Measurements from ENCODE around the gene WFDC1. TPM values are rescaled to one million over a fixed set of nuclear protein-coding genes. Genes with fewer than 3 reads are reported as not detected.

Gene WFDC1
- total RNA-seq, 1 experiment from 2014 or later: 0.40 TPM

DNA sequence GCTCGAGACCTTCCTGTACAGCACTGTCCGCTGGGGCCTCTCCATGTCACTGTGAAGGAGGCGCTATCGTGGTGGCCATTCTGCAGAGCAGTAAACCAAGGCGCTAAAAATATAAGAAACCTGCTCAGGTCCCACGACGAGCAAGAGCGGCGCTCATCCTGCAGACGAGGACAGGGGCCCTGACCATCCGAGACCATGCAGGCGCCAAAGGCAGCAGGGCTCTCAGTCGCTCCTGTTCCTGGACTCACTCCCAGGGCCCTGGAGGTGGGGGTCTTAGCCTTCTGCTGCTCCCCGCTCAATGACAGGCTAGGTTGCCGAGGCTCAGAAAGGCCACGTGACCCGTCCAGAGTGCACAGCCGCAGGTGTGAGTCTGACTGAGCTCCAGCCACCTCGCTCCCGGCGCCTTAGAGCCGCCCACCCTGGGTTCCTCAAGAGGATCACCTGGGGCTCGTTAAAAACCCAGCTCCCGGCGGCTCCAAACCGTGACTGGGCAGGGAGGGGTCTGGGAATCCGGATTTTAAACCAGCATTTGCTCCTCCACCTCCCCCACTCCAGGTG, 73.2 kb downstream of the WFDC1 start:
- Histone ChIP-seq H3K9me3 (no peaks in the 10 kb centered on the region), H3K4me3 (no peak overlapping the region), H3K27me3 (peaks cover 15% of the 10 kb centered on the region), H3K36me3 (no peaks in the 10 kb centered on the region)
- DNase-seq: no peak

DNA sequence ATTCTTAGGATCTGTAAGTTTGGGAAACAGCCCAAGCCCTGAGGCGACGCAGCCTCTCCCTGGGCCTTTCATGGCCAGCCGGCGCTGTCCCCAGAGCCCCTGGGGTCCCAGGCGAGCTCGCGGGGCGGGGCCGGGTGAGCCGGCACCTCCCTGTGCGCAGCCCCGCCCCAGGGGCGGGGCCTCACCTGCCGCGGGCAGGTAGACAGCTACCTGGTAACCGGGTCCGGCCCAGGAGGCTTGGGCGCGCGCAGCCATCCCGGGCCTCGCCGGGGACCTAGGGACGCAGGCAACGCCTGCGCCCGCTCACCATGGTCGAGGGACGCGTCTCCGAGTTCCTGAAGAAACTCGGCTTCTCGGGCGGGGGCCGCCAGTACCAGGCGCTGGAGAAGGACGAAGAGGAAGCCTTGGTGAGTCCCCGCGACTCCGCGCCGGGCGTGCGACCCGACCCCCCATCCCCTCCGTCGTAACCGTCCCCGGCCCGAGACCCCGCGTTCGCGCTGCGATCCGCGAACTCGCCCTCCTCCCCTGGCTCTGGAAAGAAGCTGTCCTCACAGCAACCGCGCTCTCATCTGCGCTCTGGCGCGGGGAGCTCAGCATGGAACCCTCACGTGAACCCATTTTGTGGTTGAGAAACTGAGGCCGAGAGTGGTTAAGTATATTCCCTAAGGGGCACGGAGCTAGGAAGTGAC, 73.8 kb downstream of the WFDC1 start, which contains the start of gene ATP2C2:
Gene ATP2C2 (plus strand): TSS at position 231 of the 689 bp plus-strand sequence. CDS start 78 bp downstream, at position 309.
- peaks cover 15% of the 10 kb centered on the region for H3K27me3 ChIP-seq
- no peaks in the 10 kb centered on the region for H3K36me3 ChIP-seq
- H3K9me3 ChIP-seq: no peaks in the 10 kb centered on the region
- DNase-seq: no peak
- no peak within 1 kb of the TSS for H3K4me3 ChIP-seq

DNA sequence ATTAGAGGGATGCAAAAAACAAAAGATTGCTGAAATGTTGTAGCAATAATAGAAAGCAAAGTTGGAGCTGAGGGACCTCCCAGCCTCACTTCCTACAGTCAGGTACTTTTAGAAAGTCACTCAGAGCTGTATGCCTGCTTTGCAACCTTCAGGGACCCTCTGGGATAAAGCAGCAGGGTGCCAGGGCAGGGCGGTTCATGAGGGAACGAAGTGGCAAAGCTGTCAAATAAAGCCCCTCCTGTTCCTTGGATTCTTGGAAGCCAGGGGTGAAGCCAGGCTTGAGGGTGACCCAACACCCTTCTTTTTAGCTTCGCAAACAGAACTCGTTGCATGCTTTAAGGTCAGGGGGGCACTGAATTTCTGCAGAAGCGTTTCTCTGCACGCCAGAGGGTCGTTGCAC, 74.4 kb downstream of the WFDC1 start:
- H3K9me3 ChIP-seq: no peaks in the 10 kb centered on the region
- no peaks in the 10 kb centered on the region for H3K36me3 ChIP-seq
- DNase-seq: no peak
- H3K4me3 ChIP-seq: no peak overlapping the region
- peaks cover 15% of the 10 kb centered on the region for H3K27me3 ChIP-seq

DNA sequence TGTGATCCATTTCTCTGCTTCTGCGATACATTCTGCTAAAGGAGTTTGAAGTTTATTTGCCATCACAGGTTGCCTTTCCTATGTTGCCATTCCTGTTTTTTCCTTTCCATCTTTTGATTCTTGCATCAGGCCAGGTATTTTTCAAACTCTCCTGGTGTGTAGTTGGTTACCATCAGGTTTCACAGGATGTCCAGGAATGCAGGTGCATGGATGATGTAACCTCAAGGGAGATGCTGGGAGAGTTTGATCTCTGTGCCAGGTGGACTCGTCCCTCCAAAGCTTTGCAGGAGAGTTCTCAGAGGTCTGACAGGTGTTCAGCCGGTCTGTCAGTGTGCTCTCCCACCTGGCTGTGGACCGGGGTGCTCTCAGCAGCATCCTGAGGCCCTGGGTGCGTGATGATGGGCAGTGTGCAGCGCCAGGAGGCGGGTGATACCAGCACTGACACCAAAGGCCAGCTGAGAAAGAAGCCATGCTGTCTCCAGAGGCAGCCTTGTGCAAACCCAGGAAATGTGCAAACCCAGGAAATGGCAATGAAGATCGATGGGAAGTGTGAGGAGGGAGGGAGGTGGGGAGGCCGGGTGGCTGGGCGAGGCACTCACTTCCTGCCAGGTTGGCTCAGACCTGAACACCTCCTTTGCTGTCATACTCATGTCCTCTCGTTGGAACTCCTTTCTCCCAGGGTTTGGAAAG, 75.4 kb downstream of the WFDC1 start:
- no peak overlapping the region for H3K4me3 ChIP-seq
- H3K36me3 ChIP-seq: no peaks in the 10 kb centered on the region
- no peaks in the 10 kb centered on the region for H3K9me3 ChIP-seq
- no peak for DNase-seq
- H3K27me3 ChIP-seq: peaks cover 15% of the 10 kb centered on the region

DNA sequence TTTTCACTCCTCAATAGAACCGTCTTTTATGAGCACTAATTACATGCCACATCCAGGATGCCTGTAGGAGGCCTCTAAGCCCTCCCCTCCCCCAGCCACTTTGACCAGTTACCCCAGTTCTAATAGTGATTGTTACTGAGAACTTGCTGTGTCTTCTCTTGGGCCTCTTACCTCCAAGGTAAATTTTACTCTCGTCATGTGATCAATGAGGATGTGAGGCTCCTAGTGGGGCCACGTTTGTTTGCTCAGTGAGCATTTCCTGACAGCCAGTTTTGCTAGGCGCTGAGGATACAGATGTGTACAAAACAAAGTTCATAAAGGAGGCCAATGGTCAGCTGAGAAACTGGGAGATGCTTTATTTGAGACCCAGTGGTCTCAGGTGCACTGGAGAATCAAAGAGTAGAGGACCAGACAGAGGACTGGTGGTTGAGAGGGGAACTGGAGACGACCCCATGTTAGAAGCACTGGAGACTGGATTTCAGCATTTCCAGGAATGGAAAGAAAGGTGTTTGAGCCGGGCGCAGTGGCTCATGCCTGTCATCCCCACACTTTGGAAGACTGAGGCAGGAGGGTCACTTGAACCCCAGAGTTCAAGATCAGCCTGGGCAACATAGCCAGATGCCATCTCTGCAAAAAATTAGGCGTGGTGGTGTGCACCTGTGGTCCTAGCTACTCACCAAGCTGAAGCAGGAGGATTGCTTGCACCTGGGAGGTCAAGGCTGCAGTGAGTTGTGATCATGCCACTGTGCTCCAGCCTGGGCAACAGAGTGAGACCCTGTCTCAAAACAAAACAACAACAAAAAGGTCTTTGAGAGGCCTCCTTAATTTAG, 76.3 kb downstream of the WFDC1 start:
- no peak for DNase-seq
- no peaks in the 10 kb centered on the region for H3K36me3 ChIP-seq
- no peaks in the 10 kb centered on the region for H3K9me3 ChIP-seq
- no peak overlapping the region for H3K4me3 ChIP-seq
- peaks cover 15% of the 10 kb centered on the region for H3K27me3 ChIP-seq

DNA sequence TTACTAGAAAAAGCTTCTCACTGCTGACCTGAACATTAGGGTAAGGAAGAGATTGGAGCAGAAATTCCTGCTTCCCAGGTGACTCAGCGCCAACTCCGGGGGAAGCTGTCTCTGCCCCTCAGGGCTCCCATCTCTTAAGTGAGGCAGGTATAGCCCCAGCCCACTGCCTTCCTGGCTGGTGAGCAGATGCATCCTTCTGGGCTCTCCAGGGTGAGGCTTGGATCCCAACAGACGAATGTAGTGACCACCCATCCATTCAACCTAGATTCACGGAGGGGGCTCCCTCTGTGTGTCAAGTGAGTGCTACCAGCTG, 76.8 kb downstream of the WFDC1 start:
- peaks cover 15% of the 10 kb centered on the region for H3K27me3 ChIP-seq
- DNase-seq: no peak
- H3K9me3 ChIP-seq: no peaks in the 10 kb centered on the region
- no peaks in the 10 kb centered on the region for H3K36me3 ChIP-seq
- H3K4me3 ChIP-seq: no peak overlapping the region

DNA sequence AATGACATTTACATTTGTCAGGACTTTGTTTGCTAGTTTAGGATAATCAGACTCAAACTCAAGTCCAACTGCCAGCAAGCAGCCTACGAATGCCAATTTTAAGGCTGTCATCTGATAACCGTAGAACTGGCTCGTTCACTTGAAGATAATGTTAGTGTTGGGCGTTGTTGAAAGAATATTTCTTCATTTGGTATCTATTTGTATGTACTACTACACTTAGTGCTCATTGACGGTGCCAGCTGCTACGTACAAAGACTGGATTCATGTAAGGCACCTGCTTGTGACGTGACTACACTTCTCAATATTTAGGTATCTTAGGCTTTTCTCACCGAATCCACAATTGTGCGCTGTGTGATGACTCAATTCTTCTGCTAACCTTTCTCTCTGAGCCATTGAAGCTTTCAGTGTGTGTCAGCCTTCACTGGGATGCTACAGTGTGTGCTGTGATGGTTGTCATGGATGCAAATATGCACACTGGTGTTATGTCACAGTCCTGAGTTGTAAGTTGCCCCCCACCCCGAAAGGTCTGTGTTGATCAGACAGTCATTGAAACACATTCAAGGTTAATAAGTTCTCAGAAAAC, 79.3 kb downstream of the WFDC1 start:
- Histone ChIP-seq H3K4me3 (no peak overlapping the region), H3K9me3 (no peaks in the 10 kb centered on the region), H3K27me3 (peaks cover 1% of the 10 kb centered on the region; the same call in 1 of the 2 replicates), H3K36me3 (no peaks in the 10 kb centered on the region)
- no peak for DNase-seq

DNA sequence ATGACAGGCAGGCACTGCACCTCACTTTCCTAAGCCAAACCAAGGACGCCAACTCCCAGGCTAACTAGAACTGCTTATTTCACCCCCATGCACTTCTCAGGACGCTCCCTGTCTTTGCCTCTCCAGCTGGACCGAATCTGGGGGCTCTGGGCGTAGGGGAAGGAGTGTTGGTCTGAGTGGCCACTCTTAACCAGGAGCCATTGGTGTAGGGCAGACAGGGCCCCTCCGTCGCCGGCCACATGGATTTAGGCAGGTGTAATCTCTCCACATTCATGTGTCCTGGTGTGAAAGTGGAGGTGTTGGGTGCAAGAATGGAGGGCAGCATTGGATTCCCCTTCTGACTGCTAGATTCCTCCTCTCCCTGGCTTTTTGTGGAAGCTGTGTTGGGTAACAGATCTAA, 83.4 kb downstream of the WFDC1 start:
- H3K9me3 ChIP-seq: no peaks in the 10 kb centered on the region
- no peak overlapping the region for H3K4me3 ChIP-seq
- no peaks in the 10 kb centered on the region for H3K36me3 ChIP-seq
- no peak for DNase-seq
- H3K27me3 ChIP-seq: no peaks in the 10 kb centered on the region

DNA sequence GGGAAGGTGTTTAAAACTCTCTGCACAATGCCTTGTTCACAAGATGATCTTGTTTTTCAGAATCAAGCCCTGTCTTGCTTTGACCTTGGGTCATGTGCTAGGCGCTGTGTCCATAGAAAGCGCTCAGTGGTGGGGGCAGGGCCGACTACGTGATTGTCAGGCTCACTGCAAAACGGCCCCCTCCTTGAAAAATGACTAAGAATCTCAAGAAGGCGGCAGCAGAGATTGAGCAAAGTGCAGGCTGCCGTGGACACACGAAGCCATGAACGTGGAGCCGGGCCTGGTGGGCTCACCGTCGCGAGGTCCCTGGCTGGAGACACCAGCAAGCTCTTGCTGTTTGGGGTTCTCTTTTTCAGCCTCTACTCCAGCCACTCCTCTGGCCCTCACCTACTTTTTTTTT, 83.9 kb downstream of the WFDC1 start:
- no peaks in the 10 kb centered on the region for H3K36me3 ChIP-seq
- DNase-seq: no peak
- H3K27me3 ChIP-seq: no peaks in the 10 kb centered on the region
- H3K4me3 ChIP-seq: no peak overlapping the region
- H3K9me3 ChIP-seq: no peaks in the 10 kb centered on the region

DNA sequence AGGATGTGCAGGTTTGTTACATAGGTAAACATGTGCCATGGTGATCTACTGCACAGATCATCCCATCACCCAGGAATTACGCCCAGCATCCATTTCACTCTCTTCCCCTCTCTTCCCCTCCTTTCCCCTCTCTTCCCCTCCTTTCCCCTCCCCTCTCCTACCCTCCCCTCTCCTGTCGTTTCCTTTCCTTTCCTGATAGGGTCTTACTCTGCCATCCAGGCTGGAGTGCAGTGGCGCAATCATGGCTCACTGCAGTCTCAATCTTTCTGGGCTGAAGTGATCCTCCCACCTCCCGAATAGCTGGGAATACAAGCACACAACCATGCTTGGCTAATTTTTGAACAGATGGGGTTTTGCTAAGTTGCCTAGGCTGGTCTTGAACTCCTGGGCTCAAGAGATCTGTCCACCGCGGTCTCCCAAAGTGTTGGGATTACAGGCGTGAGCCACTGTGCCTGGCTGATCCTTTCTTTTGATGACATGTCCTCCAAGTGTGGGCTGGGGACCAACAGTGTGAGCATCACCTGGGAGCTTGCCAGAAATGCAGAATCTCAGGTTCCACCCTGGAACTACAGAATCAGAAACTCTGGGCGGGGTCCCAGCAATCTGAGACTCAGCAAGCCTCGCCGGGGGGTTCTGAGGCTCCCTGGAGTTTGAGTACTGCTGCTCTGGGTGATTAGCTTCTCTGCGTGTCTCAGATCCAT, 84.5 kb downstream of the WFDC1 start:
- Histone ChIP-seq H3K36me3 (no peaks in the 10 kb centered on the region), H3K4me3 (no peak overlapping the region), H3K27me3 (no peaks in the 10 kb centered on the region), H3K9me3 (no peaks in the 10 kb centered on the region)
- no peak for DNase-seq

Other genes with a start within 250 kb of the WFDC1 start
- 57.3 and 66.2 TPM in 2 replicates for gene MBTPS1, start 177.9 kb upstream of the WFDC1 start, total RNA-seq (2014; rRNA removed; shearing (Covaris generic); ENCODE audit: low replicate concordance)
- gene HSDL1, start 149.7 kb upstream of the WFDC1 start, total RNA-seq (2014; rRNA removed; shearing (Covaris generic); ENCODE audit: low replicate concordance): 5.0 and 7.0 TPM in 2 replicates
- not detected in 2 replicates for gene DNAAF1, start 149.6 kb upstream of the WFDC1 start, total RNA-seq (2014; rRNA removed; shearing (Covaris generic); ENCODE audit: low replicate concordance)
- 10.3 and 16.6 TPM in 2 replicates for gene TAF1C, start 107.8 kb upstream of the WFDC1 start, total RNA-seq (2014; rRNA removed; shearing (Covaris generic); ENCODE audit: low replicate concordance)
- not detected in 2 replicates for gene ADAD2, start 103.7 kb upstream of the WFDC1 start, total RNA-seq (2014; rRNA removed; shearing (Covaris generic); ENCODE audit: low replicate concordance)
- gene KCNG4, start 54.9 kb upstream of the WFDC1 start, total RNA-seq (2014; rRNA removed; shearing (Covaris generic); ENCODE audit: low replicate concordance): not detected in 2 replicates
- gene ATP2C2, start 73.7 kb downstream of the WFDC1 start, total RNA-seq (2014; rRNA removed; shearing (Covaris generic); ENCODE audit: low replicate concordance): not detected in 2 replicates
- 12.3 and 15.0 TPM in 2 replicates for gene MEAK7, start 209.8 kb downstream of the WFDC1 start, total RNA-seq (2014; rRNA removed; shearing (Covaris generic); ENCODE audit: low replicate concordance)